Measurements from ENCODE around the gene CD300A.
"Not testable (repeated sequence)": the region's sequence is repeated elsewhere in the genome, so short reads cannot be mapped to it uniquely, and the experiment has no call there.

CD300A gene

GRCh38 chr17:74474043-74474792 is 7.8 kb downstream of the CD300A start:
- TF ChIP-seq TAF1 (IDR thresholded peaks at IDR 0.05; ENCODE audit: borderline replicate concordance, low read depth, low read length) (no peak), POLR2A (IDR thresholded peaks at IDR 0.05; ENCODE audit: low read depth, low read length) (no peak)
- DNase-seq (ENCODE audit: insufficient read length) (no peak), FAIRE-seq (no peak)

DNA sequence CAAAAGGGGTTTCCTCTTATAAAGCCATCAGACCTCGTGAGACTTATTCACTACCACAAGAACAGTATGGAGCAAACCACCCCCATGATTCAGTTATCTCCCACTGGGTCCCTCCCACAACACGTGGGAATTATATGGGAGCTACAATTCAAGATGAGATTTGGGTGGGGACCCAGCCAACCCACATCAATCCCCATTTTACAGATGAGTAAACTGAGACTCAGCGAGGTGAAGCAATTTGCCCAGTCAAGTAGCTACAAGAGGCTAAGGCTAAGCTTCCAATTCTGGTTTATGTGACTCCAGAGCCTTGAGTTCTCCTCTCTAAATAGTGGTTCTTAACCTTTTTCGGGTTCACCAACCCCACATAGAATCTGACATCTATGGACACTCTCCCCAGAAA is 8.8 kb downstream of the CD300A start:
- DNase-seq (ENCODE audit: insufficient read length), result no peak
- TF ChIP-seq POLR2AphosphoS5 (IDR thresholded peaks at IDR 0.05; ENCODE audit: low read depth, low read length) (no peak), POLR2A (IDR thresholded peaks at IDR 0.05; ENCODE audit: low read depth, low read length) (no peak)
- FAIRE-seq, result no peak

- DNase-seq (ENCODE audit: insufficient read length) (no peak), FAIRE-seq (no peak)
- TF ChIP-seq POLR2AphosphoS5 (IDR thresholded peaks at IDR 0.05; ENCODE audit: low read depth, low read length) (no peak), POLR2A (IDR thresholded peaks at IDR 0.05; ENCODE audit: low read depth, low read length) (no peak), TAF1 (IDR thresholded peaks at IDR 0.05; ENCODE audit: borderline replicate concordance, low read depth, low read length) (no peak)
Observed at GRCh38 chr17:74477411-74477810, 11.0 kb downstream of the CD300A start.

GRCh38 chr17:74478420-74479100 is 12.1 kb downstream of the CD300A start:
- DNase-seq (ENCODE audit: insufficient read length), result no peak
- FAIRE-seq, result peak; percentile 27

GRCh38 chr17:74480290-74480689 is 13.9 kb downstream of the CD300A start:
- no peak for DNase-seq (ENCODE audit: insufficient read length)
- no peak for FAIRE-seq
- TF ChIP-seq POLR2AphosphoS5 (IDR thresholded peaks at IDR 0.05; ENCODE audit: low read depth, low read length) (no peak), TAF1 (IDR thresholded peaks at IDR 0.05; ENCODE audit: borderline replicate concordance, low read depth, low read length) (no peak), POLR2A (IDR thresholded peaks at IDR 0.05; ENCODE audit: low read depth, low read length) (no peak)

More at GRCh38 chr17:74478420-74479100, 12.1 kb downstream of the CD300A start:
- no peak for TF ChIP-seq POLR2AphosphoS5 (IDR thresholded peaks at IDR 0.05; ENCODE audit: low read depth, low read length)

DNA sequence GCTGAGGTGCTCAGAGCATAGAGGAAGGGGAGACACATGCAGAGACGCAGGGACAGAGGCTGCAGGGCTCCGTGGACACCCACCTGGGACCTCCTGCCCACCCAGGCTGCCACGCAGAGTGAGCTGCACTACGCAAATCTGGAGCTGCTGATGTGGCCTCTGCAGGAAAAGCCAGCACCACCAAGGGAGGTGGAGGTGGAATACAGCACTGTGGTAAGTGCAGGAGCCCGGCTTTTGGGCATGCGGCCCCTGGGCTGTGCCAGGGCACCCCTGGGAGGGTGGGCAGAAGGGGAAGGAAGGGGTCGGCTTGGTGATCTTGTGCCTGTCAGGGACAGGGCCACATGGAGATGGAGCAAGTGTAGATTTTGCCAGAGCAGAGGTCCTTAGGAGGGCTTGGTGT is 15.2 kb downstream of the CD300A start:
- DNase-seq (ENCODE audit: insufficient read length), result no peak
- no peak for FAIRE-seq
- TF ChIP-seq POLR2A (IDR thresholded peaks at IDR 0.05; ENCODE audit: low read depth, low read length) (no peak), TAF1 (IDR thresholded peaks at IDR 0.05; ENCODE audit: borderline replicate concordance, low read depth, low read length) (no peak), POLR2AphosphoS5 (IDR thresholded peaks at IDR 0.05; ENCODE audit: low read depth, low read length) (no peak)

GRCh38 chr17:74484066-74484465 is 17.6 kb downstream of the CD300A start:
- TF ChIP-seq POLR2AphosphoS5 (IDR thresholded peaks at IDR 0.05; ENCODE audit: low read depth, low read length) (no peak), POLR2A (IDR thresholded peaks at IDR 0.05; ENCODE audit: low read depth, low read length) (no peak), TAF1 (IDR thresholded peaks at IDR 0.05; ENCODE audit: borderline replicate concordance, low read depth, low read length) (no peak)
- DNase-seq (ENCODE audit: insufficient read length) (no peak), FAIRE-seq (no peak)

- TF ChIP-seq POLR2AphosphoS5 (IDR thresholded peaks at IDR 0.05; ENCODE audit: low read depth, low read length) (no peak), POLR2A (IDR thresholded peaks at IDR 0.05; ENCODE audit: low read depth, low read length) (no peak), TAF1 (IDR thresholded peaks at IDR 0.05; ENCODE audit: borderline replicate concordance, low read depth, low read length) (no peak)
- FAIRE-seq (no peak), DNase-seq (ENCODE audit: insufficient read length) (no peak)
Observed at GRCh38 chr17:74485022-74485743, 18.7 kb downstream of the CD300A start.

DNA sequence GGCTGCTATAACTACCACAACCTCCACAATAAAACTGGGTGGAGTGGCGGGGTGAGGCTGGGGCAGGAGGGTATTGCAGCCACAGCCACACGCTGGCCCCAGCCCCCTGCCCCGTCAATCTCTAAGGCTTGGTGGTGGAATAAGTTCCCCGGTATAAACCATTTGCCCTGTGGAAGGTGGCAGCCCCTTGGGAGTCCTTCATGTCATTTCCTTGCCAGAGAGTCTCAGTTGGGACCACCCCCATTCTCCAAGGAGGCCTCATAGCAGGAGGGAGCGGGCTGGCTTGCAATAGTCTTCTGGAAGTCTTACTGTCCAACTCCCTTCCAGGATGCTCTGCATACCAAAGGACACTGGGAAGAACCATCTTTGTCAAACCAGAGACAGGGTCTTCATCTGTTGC is 19.4 kb downstream of the CD300A start:
- no peak for FAIRE-seq
- TF ChIP-seq POLR2AphosphoS5 (IDR thresholded peaks at IDR 0.05; ENCODE audit: low read depth, low read length) (no peak), TAF1 (IDR thresholded peaks at IDR 0.05; ENCODE audit: borderline replicate concordance, low read depth, low read length) (no peak), POLR2A (IDR thresholded peaks at IDR 0.05; ENCODE audit: low read depth, low read length) (no peak; the same call in 1 of the 2 replicates)
- no peak for DNase-seq (ENCODE audit: insufficient read length)

DNA sequence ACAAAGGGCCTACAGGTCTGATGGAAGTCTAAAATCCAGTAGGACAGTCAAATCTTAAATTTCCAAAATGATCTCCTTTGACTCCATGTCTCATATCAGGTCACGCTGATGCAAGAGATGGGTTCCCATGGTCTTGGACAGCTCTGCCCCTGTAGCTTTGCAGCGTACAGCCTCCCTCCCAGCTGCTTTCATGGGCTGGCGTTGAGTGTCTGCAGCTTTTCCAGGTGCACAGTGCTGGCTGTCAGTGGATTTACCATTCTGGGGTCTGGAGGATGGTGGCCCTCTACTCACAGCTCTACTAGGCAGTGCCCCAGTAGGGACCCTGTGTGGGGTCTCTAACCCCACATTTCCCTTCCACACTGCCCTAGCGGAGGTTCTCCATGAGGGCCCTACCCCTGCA is 21.8 kb downstream of the CD300A start:
- not testable (repeated sequence) for FAIRE-seq; DNase-seq (ENCODE audit: insufficient read length)

DNA sequence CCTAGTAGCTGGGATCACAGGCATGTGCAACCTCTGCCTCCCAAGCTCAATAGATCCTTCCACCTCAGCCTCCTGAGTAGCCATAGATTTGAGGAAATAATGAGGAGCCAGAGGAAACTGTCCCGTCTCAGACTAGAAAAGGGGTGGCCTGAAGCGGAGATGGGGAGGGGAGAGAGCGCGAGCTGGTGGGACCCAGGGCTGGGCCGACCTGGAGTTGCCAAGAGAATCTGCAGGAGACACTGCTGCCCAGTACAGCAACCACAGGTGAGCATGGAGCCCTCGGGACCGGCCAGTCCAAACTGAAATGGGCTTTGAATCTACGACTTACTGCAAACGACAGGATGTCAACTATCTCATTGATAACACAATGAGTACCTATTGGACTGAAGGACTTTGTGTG is 24.3 kb downstream of the CD300A start:
- FAIRE-seq, result no peak
- TF ChIP-seq TAF1 (IDR thresholded peaks at IDR 0.05; ENCODE audit: borderline replicate concordance, low read depth, low read length) (no peak), POLR2AphosphoS5 (IDR thresholded peaks at IDR 0.05; ENCODE audit: low read depth, low read length) (no peak), POLR2A (IDR thresholded peaks at IDR 0.05; ENCODE audit: low read depth, low read length) (no peak)
- DNase-seq (ENCODE audit: insufficient read length), result no peak

DNA sequence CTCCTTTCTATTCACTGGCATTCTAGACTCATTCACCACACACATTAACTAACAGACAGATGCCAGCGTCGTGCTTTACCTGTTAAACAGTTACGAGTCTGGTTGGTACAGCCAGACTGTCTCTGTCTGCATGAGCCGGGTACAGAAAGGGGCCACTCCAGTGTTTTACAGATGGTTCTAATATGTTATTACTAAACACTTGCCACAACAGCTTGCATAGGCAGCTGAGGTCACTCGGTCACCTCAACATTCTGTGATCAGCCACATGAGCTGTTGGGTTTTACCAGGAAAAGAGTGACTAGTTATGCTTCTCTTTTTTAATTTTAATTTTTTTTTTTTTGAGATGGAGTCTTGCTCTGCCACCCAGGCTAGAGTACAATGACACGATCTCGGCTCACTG is 25.2 kb downstream of the CD300A start:
- DNase-seq (ENCODE audit: insufficient read length) (no peak), FAIRE-seq (no peak)
- TF ChIP-seq TAF1 (IDR thresholded peaks at IDR 0.05; ENCODE audit: borderline replicate concordance, low read depth, low read length) (no peak), POLR2A (IDR thresholded peaks at IDR 0.05; ENCODE audit: low read depth, low read length) (no peak), POLR2AphosphoS5 (IDR thresholded peaks at IDR 0.05; ENCODE audit: low read depth, low read length) (no peak)
